Panc1 (cell line): ENCODE data around the gene PRRG3. TPM values are rescaled to one million over a fixed set of nuclear protein-coding genes. Genes with fewer than 3 reads are reported as not detected.

Experiments used
- ATAC-seq: fragments of 200-7000 bp; cut with Tn5 transposase; 2 replicates; pipeline ENCODE4 v1.9.1; 2020; ENCODE audit warnings: mild to moderate bottlenecking, moderate library complexity
- BruUV-seq: library from RNA; stranded (reverse); fragments of 400-500 nt; replicated peaks from 2 replicates; lab custom pipeline; 2021; lab: Mats Ljungman, UMichigan
- CTCF ChIA-PET: fragments of 300-600 bp; sonication (Branson Sonifier 250); formaldehyde crosslinking; loops from one replicate; lab custom pipeline; 2022; ENCODE audit warnings: antibody characterized with exemption; lab: Charles Lee
- POLR2A ChIA-PET: fragments of 300-600 bp; sonication (Branson Sonifier 250); formaldehyde crosslinking; loops from one replicate; lab custom pipeline; 2022; ENCODE audit warnings: antibody characterized with exemption; lab: Charles Lee
- DNase-seq: peaks from one replicate; pipeline ENCODE4 v3.0.0-alpha.2; 2010; ENCODE audit warnings: low read depth, low spot score
- H3K27ac ChIP-seq: 2 replicates; pipeline ENCODE4 v1.5.1; 2011; ENCODE audit warnings: mild to moderate bottlenecking, low read length, inconsistent platforms
- H3K27me3 ChIP-seq: fragments of 200-500 bp; sonication (Bioruptor generic); 2 replicates; pipeline ENCODE4 v1.6.0; 2014; ENCODE audit warnings: low read length, inconsistent platforms; ENCODE audit not compliant: control insufficient read depth, insufficient read depth
- H3K36me3 ChIP-seq: fragments of 200-500 bp; sonication (Bioruptor generic); 2 replicates; pipeline ENCODE4 v1.5.1; 2014; ENCODE audit warnings: inconsistent platforms, mild to moderate bottlenecking, low read length, moderate library complexity; ENCODE audit not compliant: control insufficient read depth, insufficient read depth
- H3K4me1 ChIP-seq: 2 replicates; pipeline ENCODE4 v1.5.1; 2011; ENCODE audit warnings: inconsistent platforms, mild to moderate bottlenecking, low read length, moderate library complexity; ENCODE audit not compliant: control insufficient read depth, insufficient read depth
- H3K4me3 ChIP-seq, 2 experiments: 2 replicates each; pipeline ENCODE4 v1.5.1; 2011 to 2012; ENCODE audit warnings: low read depth in 2 of 2, low read length in 2 of 2, mild to moderate bottlenecking in 2 of 2, inconsistent platforms in 1 of 2, moderate library complexity in 1 of 2
- H3K9me3 ChIP-seq: fragments of 200-500 bp; sonication (Bioruptor generic); 2 replicates; pipeline ENCODE4 v1.5.1; 2014; ENCODE audit warnings: low read depth, mild to moderate bottlenecking, inconsistent platforms, low read length, moderate library complexity; ENCODE audit not compliant: control insufficient read depth, insufficient read depth
- CTCF ChIP-seq: fragments of 450-650 bp; IDR thresholded peaks from 2 replicates; pipeline ENCODE4 v1.5.1; 2017; ENCODE audit warnings: mild to moderate bottlenecking
- POLR2AphosphoS5 ChIP-seq: IDR thresholded peaks from 2 replicates; pipeline ENCODE4 v1.6.1; 2012; ENCODE audit warnings: mild to moderate bottlenecking, low read depth, low read length, moderate library complexity
- REST ChIP-seq, 2 experiments: IDR thresholded peaks; 2 replicates each; pipeline ENCODE4 v1.6.1; 2011 to 2012; ENCODE audit warnings: low read depth in 2 of 2, control low read depth in 1 of 2, low read length in 1 of 2, mild to moderate bottlenecking in 1 of 2, moderate library complexity in 1 of 2; ENCODE audit not compliant: insufficient read depth in 1 of 2
- SIN3A ChIP-seq: IDR thresholded peaks from 2 replicates; pipeline ENCODE4 v1.6.1; 2012; ENCODE audit warnings: low read depth, mild to moderate bottlenecking, low read length, moderate library complexity, borderline replicate concordance; ENCODE audit not compliant: insufficient read depth
- TCF7L2 ChIP-seq: IDR thresholded peaks from 2 replicates; pipeline ENCODE4 v1.6.1; 2011; ENCODE audit warnings: mild to moderate bottlenecking, low read depth, low read length, inconsistent platforms
- in situ Hi-C: cut with HindIII; loops from 2 replicates; pipeline ENCODE4 v1.10.0; 2016; ENCODE audit warnings: low sequenced_read_pairs, low pct_unique_long_range_greater_than_20kb
- intact Hi-C: fragments of 100-400 bp; cut with micrococcal nuclease; formaldehyde crosslinking; loops from one replicate; pipeline ENCODE4 v1.10.0; 2022; ENCODE audit not compliant: unreplicated experiment
- total RNA-seq: library from RNA; stranded (reverse); gene quantifications from one replicate; pipeline ENCODE4 v1.2.1, GENCODE V29; 2021; ENCODE audit not compliant: unreplicated experiment

PRRG3 gene
- total RNA-seq, 1 experiment from 2014 or later: not detected

- Histone ChIP-seq H3K36me3 (no peaks in the 10 kb centered on the region), H3K27ac (no peak overlapping the region), H3K4me1 (no peaks in the 10 kb centered on the region), H3K4me3 (no peak overlapping the region), H3K27me3 (no peaks in the 10 kb centered on the region; the same call in 1 of the 2 replicates), H3K9me3 (no peaks in the 10 kb centered on the region)
- ATAC-seq (no peak), DNase-seq (no peak)
- TF ChIP-seq POLR2AphosphoS5: no peak
- TF ChIP-seq TCF7L2: no peak
- TF ChIP-seq CTCF: no peak
- no peak for TF ChIP-seq REST (IDR thresholded peaks at IDR 0.05; ENCODE audit: insufficient read depth in 1 of 2, low read depth in 2 of 2, low read length in 1 of 2)
- TF ChIP-seq SIN3A: no peak
- in situ Hi-C loops (no loop called here), intact Hi-C loops (no loop called here)
- BruUV-seq: no TSS peak
- CTCF ChIA-PET: interaction anchor here (0.6 kb wide), 1 partner anchor 578 kb away, joined by 4 read pairs; no protein-coding TSS in a partner anchor
- POLR2A ChIA-PET: no interaction called here
Measured at GRCh38 chrX:151729056-151729725, 33.9 kb downstream of the PRRG3 start.

- Histone ChIP-seq H3K4me1 (no peaks in the 10 kb centered on the region), H3K27ac (no peak within 1 kb of the TSS), H3K4me3 (no peak within 1 kb of the TSS), H3K9me3 (no peaks in the 10 kb centered on the region), H3K27me3 (no peaks in the 10 kb centered on the region; the same call in 1 of the 2 replicates), H3K36me3 (no peaks in the 10 kb centered on the region)
- ATAC-seq: no peak
- intact Hi-C loops (no loop called here), in situ Hi-C loops (no loop called here)
- ChIA-PET POLR2A (no interaction called here), CTCF (no interaction called here)
- BruUV-seq: no TSS peak
- no peak for DNase-seq
- TF ChIP-seq TCF7L2 (no peak), REST (IDR thresholded peaks at IDR 0.05; ENCODE audit: insufficient read depth in 1 of 2, low read depth in 2 of 2, low read length in 1 of 2) (no peak), CTCF (no peak), POLR2AphosphoS5 (no peak), SIN3A (no peak)
Measured at GRCh38 chrX:151734446-151734845, 39.2 kb downstream of the PRRG3 start, which contains the start of gene CNGA2. CNGA2 (plus strand) TSS chrX:151734746; CDS start chrX:151738484, 3,738 bp downstream.
